CD4-positive, alpha-beta T cell treated with Interleukin-4 for 1 hour (primary cell): ENCODE data around the gene MAN2B2.

Experiments used
- DNase-seq, 2 donors: peaks; one replicate each; pipeline ENCODE4 v3.0.0-alpha.2; 2020 to 2022

Gene MAN2B2

GRCh38 chr4:6546681-6547447 lies 28.1 kb upstream of the MAN2B2 start:
- DNase-seq = peak; percentile 30 to 48

GRCh38 chr4:6548201-6548881 lies 26.6 kb upstream of the MAN2B2 start:
- DNase-seq = no peak

- no peak for DNase-seq
These were observed 26.1 kb upstream of the MAN2B2 start for GRCh38 chr4:6548882-6549230.

DNA sequence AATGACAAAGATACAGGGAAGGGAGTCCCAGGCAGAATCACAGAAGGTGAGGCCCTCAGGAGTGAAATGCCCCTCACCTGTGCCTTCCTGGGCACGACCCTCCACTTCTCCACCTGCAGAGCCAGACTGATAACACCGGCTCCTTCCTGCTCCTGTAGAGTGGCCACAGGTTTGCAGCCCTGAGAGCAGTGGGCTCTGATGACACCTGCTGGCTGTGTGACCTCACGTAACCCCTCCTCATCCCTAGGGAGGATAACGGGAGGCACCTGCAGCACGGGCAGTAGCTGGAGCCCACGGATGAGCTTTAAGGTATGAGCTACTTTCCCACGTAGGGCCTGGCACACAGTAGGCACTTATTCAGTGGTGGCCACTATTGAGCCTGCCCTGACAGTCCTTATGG lies 25.5 kb upstream of the MAN2B2 start:
- no peak for DNase-seq

- DNase-seq = no peak
These were observed 24.9 kb upstream of the MAN2B2 start for GRCh38 chr4:6549890-6550620.

GRCh38 chr4:6550821-6551220 lies 24.2 kb upstream of the MAN2B2 start:
- DNase-seq = no peak

- DNase-seq = no peak
These were observed 23.3 kb upstream of the MAN2B2 start for GRCh38 chr4:6551660-6552059.

DNA sequence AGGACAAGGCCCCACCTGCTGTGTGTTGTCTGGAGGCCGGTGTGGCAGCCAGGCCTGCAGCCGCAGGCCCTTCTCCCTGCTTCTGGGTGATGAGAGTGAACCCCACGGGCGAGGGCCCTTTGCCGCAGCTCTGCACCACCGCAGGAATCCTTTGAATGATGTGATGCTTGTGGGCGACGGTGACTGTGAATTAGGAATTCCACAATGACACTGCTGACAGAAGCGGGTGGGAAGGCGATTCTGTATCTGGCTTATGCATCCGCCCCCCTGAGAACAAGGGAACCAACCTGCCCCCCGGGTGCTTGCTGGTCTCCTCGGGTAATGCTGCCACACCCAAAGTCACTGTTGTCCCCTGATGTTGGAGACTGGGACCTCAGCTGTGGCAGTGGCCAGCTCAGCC lies 19.5 kb upstream of the MAN2B2 start:
- no peak for DNase-seq

DNA sequence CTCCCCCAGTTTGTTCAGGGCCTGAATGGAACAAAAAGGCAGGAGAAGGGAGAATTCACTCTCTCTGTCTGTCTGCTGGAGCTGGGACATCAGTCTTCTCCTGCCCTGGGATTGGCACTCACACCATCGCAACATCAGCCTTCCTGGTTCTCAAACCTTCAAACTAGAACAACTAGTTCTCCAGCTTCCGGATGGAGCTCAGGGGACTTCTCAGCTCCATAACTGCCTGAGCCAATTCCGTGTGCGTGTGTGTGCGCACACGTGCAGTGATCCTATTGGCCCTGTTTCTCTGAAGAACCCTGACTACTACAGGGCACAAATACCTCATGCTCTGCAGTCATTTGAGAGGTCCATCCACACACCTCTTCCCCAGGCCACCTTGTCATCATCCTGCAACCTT lies 18.7 kb upstream of the MAN2B2 start:
- DNase-seq = no peak

GRCh38 chr4:6557185-6557584 lies 17.8 kb upstream of the MAN2B2 start:
- DNase-seq = no peak

- no peak for DNase-seq
These were observed 17.1 kb upstream of the MAN2B2 start for GRCh38 chr4:6557856-6558255.

DNA sequence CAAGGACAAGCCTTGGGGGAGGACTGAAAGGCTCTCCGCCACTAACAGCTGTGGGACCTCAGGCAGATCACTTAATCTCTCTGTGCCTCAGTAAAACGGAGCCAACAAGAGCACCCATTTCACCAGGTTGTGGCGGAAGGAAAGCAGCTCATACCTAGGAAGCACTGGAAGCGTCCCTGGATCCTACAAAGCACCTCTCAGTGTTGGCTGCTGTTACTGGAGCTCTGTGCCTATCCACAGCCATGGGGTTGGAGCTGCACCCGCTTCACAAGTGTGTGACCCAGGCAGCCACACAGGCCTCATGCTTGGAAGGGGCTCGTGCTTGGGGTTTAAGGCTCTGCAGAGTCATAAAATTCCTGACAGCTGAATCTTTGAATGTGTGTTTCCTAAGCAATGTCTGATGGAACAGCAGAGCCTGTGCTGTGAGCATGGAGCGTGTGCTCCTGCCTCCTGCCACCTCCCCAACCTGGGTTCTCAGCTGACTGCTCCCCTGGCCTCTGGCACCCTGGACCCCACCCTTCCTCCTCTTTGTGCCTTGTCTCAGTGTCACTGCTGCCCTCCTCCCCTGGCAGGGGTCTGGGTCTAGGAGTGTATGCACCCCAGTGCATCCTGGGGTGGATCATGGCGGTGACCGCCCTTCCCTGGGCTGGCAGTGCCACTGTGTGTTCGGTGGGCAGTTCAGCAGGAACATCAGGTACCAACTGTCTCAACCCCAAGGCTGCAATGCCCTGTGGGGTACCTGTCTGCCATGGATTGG lies 14.4 kb upstream of the MAN2B2 start:
- DNase-seq = no peak

GRCh38 chr4:6561173-6561516 lies 13.8 kb upstream of the MAN2B2 start:
- DNase-seq = no peak

DNA sequence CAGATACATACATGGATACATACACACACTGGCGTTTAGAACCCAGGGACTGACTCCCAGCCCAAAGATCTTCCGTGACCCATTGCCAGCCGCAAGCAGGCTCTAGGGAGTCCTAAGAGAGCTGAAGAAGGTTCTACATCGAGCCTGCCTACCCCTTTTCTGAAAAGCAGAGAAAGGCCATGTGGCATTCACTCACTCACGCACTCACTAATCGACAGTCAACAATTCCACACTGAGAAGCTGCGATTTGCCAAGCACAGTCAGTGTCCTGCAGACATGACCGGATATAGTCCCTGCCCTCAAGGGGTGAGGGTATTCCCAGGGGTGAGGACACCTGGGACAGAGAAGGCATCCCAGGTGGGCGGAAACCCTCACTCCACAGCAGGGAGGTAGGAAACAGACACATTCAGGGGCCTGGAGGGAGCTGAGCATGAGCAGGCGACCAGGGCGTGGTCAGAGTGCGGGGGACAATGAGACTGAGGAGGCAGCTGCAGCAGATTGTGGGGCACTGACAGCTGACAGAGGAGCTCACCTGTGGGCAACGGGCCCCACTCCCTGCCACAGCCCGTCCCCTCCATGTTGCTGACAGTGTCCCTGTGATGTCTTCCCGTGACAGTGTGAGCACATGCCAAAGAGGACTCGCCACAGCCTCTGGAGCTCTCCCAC lies 13.2 kb upstream of the MAN2B2 start:
- no peak for DNase-seq

GRCh38 chr4:6562931-6563901 lies 11.8 kb upstream of the MAN2B2 start:
- no peak for DNase-seq

GRCh38 chr4:6563935-6564645 lies 10.9 kb upstream of the MAN2B2 start:
- DNase-seq = no peak

GRCh38 chr4:6565691-6566390 lies 9.1 kb upstream of the MAN2B2 start:
- no peak for DNase-seq

GRCh38 chr4:6566391-6567190 lies 8.4 kb upstream of the MAN2B2 start:
- DNase-seq = no peak

DNA sequence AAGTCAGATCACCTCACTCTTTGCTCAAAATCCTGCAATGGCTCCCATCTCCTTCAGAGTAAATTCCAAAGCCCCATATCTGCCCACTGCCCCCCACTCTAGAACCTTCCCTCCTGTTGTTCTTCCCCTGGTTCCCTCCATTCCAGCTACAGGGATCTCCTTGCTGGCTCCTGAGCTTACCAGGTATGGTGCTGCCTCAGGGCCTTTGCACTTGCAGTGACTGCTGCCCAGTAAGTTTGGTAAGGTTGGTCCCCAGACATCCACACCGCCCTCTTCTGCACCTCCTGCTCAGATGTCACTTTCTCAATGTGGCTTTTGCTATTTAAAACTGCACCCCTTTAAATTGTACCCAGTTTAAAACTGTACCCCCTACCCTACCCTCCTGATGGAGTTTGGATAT lies 7.8 kb upstream of the MAN2B2 start:
- no peak for DNase-seq
